HEK293T (cell line): ENCODE measurements around the gene RBFOX1.

Source experiments
- BHLHE40 ChIP-seq: fragments of 450-650 bp; IDR thresholded peaks from 2 replicates; pipeline ENCODE4 v1.6.1; 2016; ENCODE audit warnings: mild to moderate bottlenecking, moderate library complexity, borderline replicate concordance
- FOXM1 ChIP-seq: fragments of 450-650 bp; IDR thresholded peaks from 2 replicates; pipeline ENCODE4 v1.6.1; 2017; ENCODE audit warnings: mild to moderate bottlenecking, borderline replicate concordance
- HDGF ChIP-seq: fragments of 450-650 bp; IDR thresholded peaks from 2 replicates; pipeline ENCODE4 v1.6.1; 2017; ENCODE audit warnings: antibody characterized with exemption, borderline replicate concordance
- SP1 ChIP-seq: fragments of 450-650 bp; IDR thresholded peaks from 2 replicates; pipeline ENCODE4 v1.6.1; 2017
- SUZ12 ChIP-seq: fragments of 450-650 bp; IDR thresholded peaks from 2 replicates; pipeline ENCODE4 v1.6.1; 2016; ENCODE audit warnings: mild to moderate bottlenecking

DNA sequence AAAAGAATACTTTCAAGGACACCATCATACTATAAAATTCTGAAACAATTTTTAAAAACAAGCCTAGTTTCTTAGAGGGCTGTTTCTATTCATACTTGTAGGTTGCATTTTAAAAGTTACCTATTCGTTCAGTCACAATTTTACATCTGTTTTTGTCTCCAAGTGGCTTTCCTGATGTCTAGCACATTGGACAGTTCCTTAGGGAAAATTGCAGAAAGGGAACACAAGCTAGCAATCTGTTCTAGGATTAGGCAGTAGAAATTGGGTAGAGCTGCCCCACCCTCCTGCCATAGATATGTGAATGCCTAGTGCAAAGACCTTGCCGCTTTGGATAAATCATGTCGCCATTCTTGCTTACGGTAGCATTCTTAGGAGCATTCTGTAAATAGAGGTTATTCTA, 358.9 kb downstream of the RBFOX1 start:
- TF ChIP-seq HDGF = no peak
- no peak for TF ChIP-seq BHLHE40
- no peak for TF ChIP-seq SP1
- no peak for TF ChIP-seq SUZ12
- TF ChIP-seq FOXM1 = no peak
